Left kidney (tissue), 1 donor: ENCODE data around the gene NUDT19. TPM values are rescaled to one million over a fixed set of nuclear protein-coding genes. Genes with fewer than 3 reads are reported as not detected.

ENCODE experiments used
- polyA plus RNA-seq: library from polyadenylated mRNA; unstranded; fragments of 120-200 nt; gene quantifications from one replicate; pipeline ENCODE4 v1.2.1, GENCODE V29; 2013; ENCODE audit not compliant: insufficient read length

The NUDT19 gene
- polyA plus RNA-seq, 1 donor, result 12.3 TPM

Other genes starting within 250 kb of the NUDT19 start
- 130 TPM for gene PDCD5, start 110.6 kb upstream of the NUDT19 start, polyA plus RNA-seq
- 18.7 TPM for gene ANKRD27, start 16.6 kb upstream of the NUDT19 start, polyA plus RNA-seq
- gene RGS9BP, start 16.0 kb upstream of the NUDT19 start, polyA plus RNA-seq, result 0.42 TPM
- gene TDRD12, start 27.9 kb downstream of the NUDT19 start, polyA plus RNA-seq, result 1.1 TPM
- gene SLC7A9, start 177.9 kb downstream of the NUDT19 start, polyA plus RNA-seq, result 15.4 TPM